NCI-H526 treated with DMSO at 0.1 percent for 48 hours (cell line): ENCODE results near the gene RSPO1.
A peak's percentile ranks its signal among the peaks of the same experiment; 100 is the strongest.
"Not testable (repeated sequence)": the region's sequence is repeated elsewhere in the genome, so short reads cannot be mapped to it uniquely, and the experiment has no call there.

Experiments used
- DNase-seq: peaks from one replicate; lab custom pipeline; 2025; lab: John Stamatoyannopoulos, UW

RSPO1 gene

DNA sequence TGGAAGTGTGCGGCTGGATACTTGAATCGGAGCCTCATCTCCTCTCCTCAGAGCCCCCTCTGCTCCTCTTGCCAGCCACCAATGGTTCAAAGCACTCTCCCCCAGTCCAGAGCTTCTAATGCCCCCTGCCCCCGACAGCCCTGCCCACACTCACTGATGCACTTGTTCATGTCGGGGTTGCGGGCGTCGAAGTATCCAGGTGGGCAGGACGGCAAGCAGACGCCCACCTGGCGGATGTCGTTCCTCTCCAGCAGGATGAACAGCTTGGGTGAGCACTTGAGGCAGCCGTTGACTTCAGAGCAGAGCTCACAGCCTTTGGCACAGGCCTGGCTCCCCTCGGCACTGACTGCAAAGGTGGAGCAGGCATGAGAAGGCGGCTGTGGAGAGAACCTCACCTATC is 18.4 kb downstream of the RSPO1 start:
- DNase-seq: no peak

GRCh38 chr1:37614105-37614504 is 20.6 kb downstream of the RSPO1 start:
- no peak for DNase-seq

GRCh38 chr1:37612186-37612585 is 22.5 kb downstream of the RSPO1 start:
- no peak for DNase-seq

GRCh38 chr1:37609994-37610393 is 24.7 kb downstream of the RSPO1 start:
- DNase-seq: no peak

- DNase-seq: no peak
Observed at GRCh38 chr1:37609002-37609401, 25.7 kb downstream of the RSPO1 start.

DNA sequence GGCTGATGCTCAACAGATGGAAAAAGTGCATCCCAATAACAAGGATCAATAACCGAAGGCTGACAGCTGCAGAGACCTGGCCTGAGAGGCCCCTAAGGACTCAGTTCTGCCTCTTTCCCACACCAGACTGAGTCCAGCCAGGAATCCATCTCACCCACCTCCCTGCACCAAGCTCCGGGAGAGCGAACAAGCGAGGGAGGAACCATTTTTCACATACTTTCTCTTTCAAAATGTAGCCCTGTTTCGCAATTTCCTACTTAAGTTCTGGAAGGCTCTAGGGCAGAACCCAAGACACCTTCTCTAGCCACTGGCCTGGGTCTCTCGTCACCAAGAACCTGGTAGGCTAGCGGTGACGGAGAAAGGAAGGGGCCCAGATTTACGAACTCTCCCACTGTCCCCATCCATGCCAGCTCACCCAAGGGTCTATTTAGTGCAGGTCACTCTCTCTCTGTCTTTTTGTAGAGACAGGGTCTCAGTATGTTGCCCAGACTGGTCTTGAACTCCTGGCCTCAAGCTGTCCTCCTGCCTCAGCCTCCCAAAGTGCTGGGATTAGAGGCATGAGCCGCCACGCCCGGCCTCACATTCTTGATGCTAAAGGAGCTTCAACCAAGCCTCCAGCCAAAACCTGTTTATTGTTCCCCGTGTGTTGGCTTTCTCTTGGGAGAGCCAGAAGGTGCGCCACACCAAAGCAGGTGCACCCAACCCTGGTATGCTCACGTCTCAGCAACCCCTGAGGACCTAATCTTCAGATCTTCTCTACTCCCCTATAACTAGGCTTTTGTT is 28.0 kb downstream of the RSPO1 start:
- DNase-seq: no peak

- DNase-seq: no peak
Observed at GRCh38 chr1:37605806-37606474, 28.8 kb downstream of the RSPO1 start.

- DNase-seq: no peak
Observed at GRCh38 chr1:37605061-37605650, 29.5 kb downstream of the RSPO1 start.

DNA sequence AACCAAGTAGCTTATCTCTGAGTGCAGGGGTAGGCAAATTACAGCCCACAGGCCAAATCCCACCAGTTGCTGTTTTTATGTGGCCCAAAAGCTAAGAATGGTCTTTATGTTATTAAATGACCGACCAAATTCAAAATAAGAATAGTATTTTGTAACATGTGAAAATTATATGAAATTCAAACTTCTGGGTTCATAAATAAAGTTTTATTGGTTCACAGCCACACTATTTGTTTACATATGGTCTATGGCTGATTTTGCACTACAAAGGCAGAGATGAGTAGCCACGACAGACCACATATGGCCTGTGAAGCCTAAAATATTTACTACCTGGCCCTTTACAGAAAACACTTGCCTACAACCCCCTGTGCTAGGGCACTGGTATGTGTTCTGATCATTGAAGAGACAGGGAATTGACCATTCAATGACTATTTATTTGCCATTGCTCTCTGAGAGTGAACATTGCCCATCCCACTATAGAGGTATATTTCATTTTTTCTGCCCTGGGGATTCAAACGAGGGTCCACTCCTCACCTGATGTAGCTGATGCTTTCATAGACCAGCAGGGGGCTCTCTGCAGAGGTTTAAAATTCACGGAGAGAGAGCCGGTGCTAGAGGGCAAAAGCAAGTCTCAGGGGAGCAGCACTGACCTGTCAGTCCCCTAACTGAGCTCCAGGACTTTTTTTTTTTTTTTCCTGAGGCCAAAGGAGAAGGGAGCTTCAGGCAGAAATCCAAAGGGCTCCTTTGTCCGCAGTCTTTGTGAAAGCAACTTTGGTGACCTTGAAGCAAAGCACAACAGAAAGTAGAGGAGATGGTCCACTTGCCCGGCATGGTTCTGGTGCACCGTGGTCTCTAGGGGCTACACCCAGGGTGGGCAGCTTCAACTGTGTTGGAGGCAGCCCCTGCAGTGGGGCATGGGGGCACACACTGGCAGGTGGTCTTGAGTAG is 31.7 kb downstream of the RSPO1 start:
- peak; percentile 55 for DNase-seq

GRCh38 chr1:37601441-37601840 is 33.3 kb downstream of the RSPO1 start:
- no peak for DNase-seq

- DNase-seq: no peak
Observed at GRCh38 chr1:37599940-37600339, 34.8 kb downstream of the RSPO1 start.

GRCh38 chr1:37596182-37596667 is 38.5 kb downstream of the RSPO1 start:
- DNase-seq: no peak

DNA sequence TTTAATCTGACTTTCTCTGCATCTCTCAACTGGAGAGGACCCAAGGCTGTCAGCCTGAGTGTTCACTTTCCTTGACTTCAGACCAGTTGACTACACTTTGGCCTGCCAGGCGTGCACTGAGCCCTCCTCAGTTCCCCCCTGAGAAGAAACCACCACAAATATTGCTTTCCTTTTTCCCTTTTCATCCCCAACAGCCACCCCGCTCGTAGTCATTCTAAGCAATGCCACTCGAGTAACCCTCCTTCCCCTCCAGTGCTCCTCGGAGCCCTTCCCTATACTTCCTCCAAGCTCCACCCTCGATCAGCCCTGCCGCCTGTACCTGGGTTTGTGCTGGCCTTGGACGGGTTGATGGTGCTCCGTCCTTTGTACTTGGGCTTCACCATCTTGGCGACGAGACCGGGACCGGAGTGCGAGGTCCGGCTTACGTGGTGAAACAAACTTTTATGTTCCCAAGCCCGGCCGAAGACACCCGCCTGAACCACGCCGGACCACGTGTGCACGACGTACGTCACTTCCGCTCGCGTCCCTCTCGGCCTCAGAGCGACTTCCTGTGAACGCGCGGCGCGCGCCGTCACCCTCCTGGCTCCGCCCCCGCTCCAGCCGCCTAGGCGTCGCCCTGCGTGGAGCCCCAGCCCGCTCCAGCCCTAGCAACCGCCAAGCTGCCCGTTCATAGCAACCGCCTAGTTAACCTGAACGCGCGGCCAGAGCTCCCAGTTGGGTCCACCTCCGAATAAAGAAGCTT is 39.1 kb downstream of the RSPO1 start, which contains the start of gene GNL2:
Gene GNL2 (minus strand): TSS at position 498 of the 742 bp plus-strand sequence. CDS start 115 bp downstream, at position 383.
- DNase-seq: peak; percentile 97

- no peak for DNase-seq
Observed at GRCh38 chr1:37593726-37594125, 41.0 kb downstream of the RSPO1 start.

DNA sequence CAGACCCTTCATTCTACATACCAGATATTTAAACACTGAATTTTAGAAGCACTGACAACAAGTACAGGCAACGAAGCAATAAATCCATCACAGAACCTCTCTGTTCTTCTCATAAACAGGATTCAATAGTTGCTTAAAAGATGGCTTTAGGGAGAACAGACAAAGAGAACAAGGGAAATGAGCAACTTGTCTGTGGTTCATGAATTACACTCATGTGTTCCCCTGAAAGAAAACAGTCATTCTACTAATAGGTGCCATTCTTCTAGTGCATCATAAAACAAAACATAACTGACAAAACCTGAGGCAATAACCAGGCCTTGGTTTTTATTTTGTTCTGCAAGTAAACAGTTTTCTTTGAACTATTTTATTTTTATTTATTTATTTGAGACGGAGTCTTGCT is 45.8 kb downstream of the RSPO1 start:
- no peak for DNase-seq

- DNase-seq: not testable (repeated sequence)
Observed at GRCh38 chr1:37584544-37584943, 50.1 kb downstream of the RSPO1 start.

DNA sequence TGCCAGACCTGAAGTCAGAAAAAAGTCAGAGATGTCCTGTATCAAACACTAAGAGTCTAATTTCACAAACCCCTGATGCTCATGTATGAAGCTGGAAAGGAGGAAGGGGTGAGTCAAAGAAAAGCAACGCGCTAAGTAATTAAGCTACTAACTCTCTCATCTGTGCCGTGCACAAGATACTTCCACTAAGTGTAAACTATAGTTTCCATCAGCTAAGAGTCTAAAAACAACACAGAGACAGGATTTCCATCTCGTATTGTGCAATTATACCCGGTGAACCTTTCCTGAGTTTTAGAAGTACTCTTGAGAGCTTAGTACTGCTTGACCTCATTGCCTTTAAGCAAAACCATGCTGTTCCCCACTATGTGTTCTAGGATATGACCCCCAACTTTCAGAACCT is 59.0 kb downstream of the RSPO1 start:
- no peak for DNase-seq

- DNase-seq: no peak
Observed at GRCh38 chr1:37574834-37575480, 59.7 kb downstream of the RSPO1 start.

- DNase-seq: no peak
Observed at GRCh38 chr1:37570528-37571334, 64.0 kb downstream of the RSPO1 start.

DNA sequence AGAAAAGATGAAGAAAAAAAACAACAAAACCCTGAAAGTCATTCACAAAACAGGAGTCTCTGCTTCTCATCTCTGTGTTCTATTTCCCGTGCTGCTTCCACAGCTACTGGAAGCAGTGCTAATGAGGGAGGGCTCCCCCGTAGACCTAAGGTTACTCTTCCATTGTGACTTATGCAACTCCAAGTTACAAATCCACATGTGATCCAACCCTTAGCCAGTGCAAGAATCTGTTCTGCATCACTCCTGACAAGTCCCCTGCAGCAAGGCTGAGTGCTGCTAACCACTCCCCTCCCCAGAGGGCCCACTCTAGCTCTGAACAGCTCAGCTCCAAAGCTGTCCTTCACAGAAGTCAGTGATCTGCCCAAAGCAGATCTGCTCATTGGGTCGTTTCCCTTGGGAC is 67.7 kb downstream of the RSPO1 start:
- DNase-seq: no peak
